Measurements from ENCODE around the gene MRAP.
A peak's percentile ranks its signal among the peaks of the same experiment; 100 is the strongest.
"Not testable (repeated sequence)": the region's sequence is repeated elsewhere in the genome, so short reads cannot be mapped to it uniquely, and the experiment has no call there.

The MRAP gene

DNA sequence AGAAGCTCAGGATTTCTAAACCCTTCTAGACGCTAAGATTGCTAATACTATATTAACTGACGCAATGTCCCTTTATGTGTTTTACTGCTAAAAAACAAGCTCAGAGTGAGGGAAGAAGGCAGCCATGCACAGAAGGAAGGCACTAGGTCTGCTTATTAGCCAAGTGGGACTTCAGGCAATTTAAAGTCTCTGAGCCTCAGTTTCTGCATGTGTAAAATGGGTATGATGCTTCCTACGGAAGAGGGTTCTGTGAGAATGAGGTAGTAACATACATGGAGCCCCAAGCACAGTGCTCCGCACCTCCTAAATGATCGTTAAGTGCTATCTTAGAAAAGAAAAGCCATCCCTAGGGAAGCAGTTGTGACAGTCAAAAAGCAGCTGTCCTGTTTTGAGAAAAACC lies 36.7 kb upstream of the MRAP start (continued):
- TF ChIP-seq, protein P1, sequence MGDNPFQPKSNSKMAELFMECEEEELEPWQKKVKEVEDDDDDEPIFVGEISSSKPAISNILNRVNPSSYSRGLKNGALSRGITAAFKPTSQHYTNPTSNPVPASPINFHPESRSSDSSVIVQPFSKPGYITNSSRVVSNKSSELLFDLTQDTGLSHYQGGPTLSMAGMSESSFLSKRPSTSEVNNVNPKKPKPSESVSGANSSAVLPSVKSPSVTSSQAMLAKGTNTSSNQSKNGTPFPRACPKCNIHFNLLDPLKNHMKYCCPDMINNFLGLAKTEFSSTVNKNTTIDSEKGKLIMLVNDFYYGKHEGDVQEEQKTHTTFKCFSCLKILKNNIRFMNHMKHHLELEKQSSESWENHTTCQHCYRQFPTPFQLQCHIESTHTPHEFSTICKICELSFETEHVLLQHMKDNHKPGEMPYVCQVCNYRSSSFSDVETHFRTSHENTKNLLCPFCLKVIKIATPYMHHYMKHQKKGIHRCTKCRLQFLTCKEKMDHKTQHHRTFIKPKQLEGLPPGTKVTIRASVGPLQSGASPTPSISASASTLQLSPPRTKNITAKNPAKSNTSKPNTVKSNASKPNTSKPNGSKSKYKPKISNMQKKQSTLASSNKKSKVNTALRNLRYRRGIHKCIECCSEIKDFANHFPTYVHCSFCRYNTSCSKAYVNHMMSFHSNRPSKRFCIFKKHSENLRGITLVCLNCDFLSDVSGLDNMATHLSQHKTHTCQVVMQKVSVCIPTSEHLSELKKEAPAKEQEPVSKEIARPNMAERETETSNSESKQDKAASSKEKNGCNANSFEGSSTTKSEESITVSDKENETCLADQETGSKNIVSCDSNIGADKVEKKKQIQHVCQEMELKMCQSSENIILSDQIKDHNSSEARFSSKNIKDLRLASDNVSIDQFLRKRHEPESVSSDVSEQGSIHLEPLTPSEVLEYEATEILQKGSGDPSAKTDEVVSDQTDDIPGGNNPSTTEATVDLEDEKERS (tag by site-specific recombination; IDR thresholded peaks at IDR 0.05) = no peak

DNA sequence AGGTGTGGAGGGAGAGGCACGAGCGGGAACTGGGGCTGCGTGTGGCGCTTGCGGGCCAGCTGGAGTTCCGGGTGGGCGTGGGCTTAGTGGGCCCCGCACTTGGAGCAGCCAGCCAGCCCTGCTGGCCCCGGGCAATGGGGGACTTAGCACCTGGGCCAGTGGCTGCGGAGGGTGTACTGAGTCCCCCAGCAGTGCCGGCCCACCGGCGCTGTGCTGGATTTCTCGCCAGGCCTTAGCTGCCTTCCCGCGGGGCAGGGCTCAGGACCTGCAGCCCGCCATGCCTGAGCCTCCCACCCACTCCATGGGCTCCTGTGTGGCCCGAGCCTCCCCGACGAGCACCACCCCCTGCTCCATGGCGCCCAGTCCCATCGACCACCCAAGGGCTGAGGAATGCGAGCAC lies 33.3 kb upstream of the MRAP start:
- H3K4me3 ChIP-seq (ENCODE audit: low read depth, low read length); H3K4me1 ChIP-seq (ENCODE audit: control insufficient read depth, insufficient read depth, low read length); H3K9me3 ChIP-seq (ENCODE audit: control insufficient read depth, insufficient read depth, low read depth, low read length); H3K27ac ChIP-seq (ENCODE audit: extremely low read depth, low read depth, low read length); POLR2A ChIA-PET; CTCF ChIA-PET: not testable (repeated sequence)
- peaks cover 27 to 32% of the 10 kb centered on the region in 2 experiments for H3K36me3 ChIP-seq (ENCODE audit: control insufficient read depth in 2 of 2, insufficient read depth in 1 of 2, low read length in 2 of 2)
- TF ChIP-seq, protein P2, sequence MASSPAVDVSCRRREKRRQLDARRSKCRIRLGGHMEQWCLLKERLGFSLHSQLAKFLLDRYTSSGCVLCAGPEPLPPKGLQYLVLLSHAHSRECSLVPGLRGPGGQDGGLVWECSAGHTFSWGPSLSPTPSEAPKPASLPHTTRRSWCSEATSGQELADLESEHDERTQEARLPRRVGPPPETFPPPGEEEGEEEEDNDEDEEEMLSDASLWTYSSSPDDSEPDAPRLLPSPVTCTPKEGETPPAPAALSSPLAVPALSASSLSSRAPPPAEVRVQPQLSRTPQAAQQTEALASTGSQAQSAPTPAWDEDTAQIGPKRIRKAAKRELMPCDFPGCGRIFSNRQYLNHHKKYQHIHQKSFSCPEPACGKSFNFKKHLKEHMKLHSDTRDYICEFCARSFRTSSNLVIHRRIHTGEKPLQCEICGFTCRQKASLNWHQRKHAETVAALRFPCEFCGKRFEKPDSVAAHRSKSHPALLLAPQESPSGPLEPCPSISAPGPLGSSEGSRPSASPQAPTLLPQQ (tag by site-specific recombination; IDR thresholded peaks at IDR 0.05) = 0 out of 2 replicates have a peak, but pooled peaks have one; percentile 18

DNA sequence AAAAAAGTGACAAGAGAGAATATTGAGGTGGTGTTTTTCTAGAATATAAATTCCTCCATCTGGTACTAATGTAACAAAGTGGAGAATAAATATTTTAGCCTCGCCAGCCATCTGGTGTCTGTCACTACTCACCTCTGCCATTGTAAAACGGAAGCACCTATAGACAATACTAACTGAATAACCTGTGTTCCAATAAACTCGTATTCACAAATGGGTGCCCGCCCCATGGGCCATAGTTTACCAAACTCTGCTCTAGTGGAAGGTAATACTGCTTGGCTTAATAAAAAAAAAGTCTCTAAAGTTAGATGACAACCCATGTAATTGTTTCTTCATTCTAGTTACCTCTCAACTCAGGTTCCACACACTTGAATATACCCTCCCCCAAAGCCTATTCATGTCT lies 27.9 kb upstream of the MRAP start:
- Histone ChIP-seq H3K4me1 (ENCODE audit: control insufficient read depth, insufficient read depth, low read length) (no peaks in the 10 kb centered on the region), H3K9me3 (ENCODE audit: control insufficient read depth, insufficient read depth, low read depth, low read length) (no peaks in the 10 kb centered on the region), H3K4me3 (ENCODE audit: low read depth, low read length) (no peak overlapping the region), H3K36me3 (ENCODE audit: control insufficient read depth in 2 of 2, insufficient read depth in 1 of 2, low read length in 2 of 2) (peaks cover 52 to 74% of the 10 kb centered on the region in 2 experiments), H3K27ac (ENCODE audit: extremely low read depth, low read depth, low read length) (no peak overlapping the region)
- TF ChIP-seq ZNF785 (tag by site-specific recombination; IDR thresholded peaks at IDR 0.05) (no peak), ZNF624 (tag by site-specific recombination; IDR thresholded peaks at IDR 0.05) (no peak), ZNF23 (tag by site-specific recombination; IDR thresholded peaks at IDR 0.05; ENCODE audit: borderline replicate concordance) (no peak), TCF7L2 (IDR thresholded peaks at IDR 0.05; ENCODE audit: borderline replicate concordance, low read depth, low read length) (no peak), ZNF596 (tag by site-specific recombination; IDR thresholded peaks at IDR 0.05) (no peak), ZNF830 (tag by site-specific recombination; IDR thresholded peaks at IDR 0.05; ENCODE audit: low read depth) (no peak)
- TF ChIP-seq, protein P3, sequence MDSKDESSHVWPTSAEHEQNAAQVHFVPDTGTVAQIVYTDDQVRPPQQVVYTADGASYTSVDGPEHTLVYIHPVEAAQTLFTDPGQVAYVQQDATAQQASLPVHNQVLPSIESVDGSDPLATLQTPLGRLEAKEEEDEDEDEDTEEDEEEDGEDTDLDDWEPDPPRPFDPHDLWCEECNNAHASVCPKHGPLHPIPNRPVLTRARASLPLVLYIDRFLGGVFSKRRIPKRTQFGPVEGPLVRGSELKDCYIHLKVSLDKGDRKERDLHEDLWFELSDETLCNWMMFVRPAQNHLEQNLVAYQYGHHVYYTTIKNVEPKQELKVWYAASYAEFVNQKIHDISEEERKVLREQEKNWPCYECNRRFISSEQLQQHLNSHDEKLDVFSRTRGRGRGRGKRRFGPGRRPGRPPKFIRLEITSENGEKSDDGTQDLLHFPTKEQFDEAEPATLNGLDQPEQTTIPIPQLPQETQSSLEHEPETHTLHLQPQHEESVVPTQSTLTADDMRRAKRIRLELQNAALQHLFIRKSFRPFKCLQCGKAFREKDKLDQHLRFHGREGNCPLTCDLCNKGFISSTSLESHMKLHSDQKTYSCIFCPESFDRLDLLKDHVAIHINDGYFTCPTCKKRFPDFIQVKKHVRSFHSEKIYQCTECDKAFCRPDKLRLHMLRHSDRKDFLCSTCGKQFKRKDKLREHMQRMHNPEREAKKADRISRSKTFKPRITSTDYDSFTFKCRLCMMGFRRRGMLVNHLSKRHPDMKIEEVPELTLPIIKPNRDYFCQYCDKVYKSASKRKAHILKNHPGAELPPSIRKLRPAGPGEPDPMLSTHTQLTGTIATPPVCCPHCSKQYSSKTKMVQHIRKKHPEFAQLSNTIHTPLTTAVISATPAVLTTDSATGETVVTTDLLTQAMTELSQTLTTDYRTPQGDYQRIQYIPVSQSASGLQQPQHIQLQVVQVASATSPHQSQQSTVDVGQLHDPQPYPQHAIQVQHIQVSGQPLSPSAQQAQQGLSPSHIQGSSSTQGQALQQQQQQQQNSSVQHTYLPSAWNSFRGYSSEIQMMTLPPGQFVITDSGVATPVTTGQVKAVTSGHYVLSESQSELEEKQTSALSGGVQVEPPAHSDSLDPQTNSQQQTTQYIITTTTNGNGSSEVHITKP (tag by site-specific recombination; IDR thresholded peaks at IDR 0.05) = no peak
- ChIA-PET CTCF (interaction anchor here (1.0 to 2.2 kb wide), 2 partner anchors 12 to 485 kb away, joined by 3 to 11 read pairs; no protein-coding TSS in a partner anchor), POLR2A (no interaction called here)

DNA sequence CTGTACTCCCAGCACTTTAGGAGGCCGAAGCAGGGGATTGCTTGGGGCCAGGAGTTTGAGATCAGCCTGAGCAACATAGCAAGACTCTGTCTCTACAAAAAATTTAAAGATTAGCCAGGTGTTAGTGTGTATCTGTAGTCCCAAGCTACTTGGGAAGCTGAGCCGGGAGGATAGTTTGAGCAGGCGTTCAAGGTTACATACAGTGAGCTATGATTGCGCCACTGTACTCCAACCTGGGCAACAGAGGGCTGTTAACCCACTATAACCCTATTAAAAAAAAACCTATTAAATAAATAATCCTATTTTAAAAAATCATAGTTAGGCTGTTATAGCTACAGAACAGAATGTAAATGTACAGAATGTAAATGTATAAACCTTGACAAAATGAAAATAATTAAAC lies 22.0 kb upstream of the MRAP start:
- Histone ChIP-seq H3K4me1 (ENCODE audit: control insufficient read depth, insufficient read depth, low read length) (peaks cover 6% of the 10 kb centered on the region; the same call in 1 of the 2 replicates), H3K36me3 (ENCODE audit: control insufficient read depth in 2 of 2, insufficient read depth in 1 of 2, low read length in 2 of 2) (peaks cover 14 to 31% of the 10 kb centered on the region in 2 experiments), H3K4me3 (ENCODE audit: low read depth, low read length) (no peak overlapping the region), H3K27ac (ENCODE audit: extremely low read depth, low read depth, low read length) (no peak overlapping the region), H3K9me3 (ENCODE audit: control insufficient read depth, insufficient read depth, low read depth, low read length) (no peaks in the 10 kb centered on the region)
- POLR2A ChIA-PET = interaction anchor here (0.7 to 1.3 kb wide), 2 partner anchors 336 to 948 kb away, joined by 3 to 5 read pairs; partner anchors contain the start of gene CFAP298
- CTCF ChIA-PET = interaction anchor here (0.5 to 1.8 kb wide), 6 partner anchors 19 to 418 kb away, joined by 3 to 5 read pairs (median 4); no protein-coding TSS in a partner anchor
- TF ChIP-seq, protein P4, sequence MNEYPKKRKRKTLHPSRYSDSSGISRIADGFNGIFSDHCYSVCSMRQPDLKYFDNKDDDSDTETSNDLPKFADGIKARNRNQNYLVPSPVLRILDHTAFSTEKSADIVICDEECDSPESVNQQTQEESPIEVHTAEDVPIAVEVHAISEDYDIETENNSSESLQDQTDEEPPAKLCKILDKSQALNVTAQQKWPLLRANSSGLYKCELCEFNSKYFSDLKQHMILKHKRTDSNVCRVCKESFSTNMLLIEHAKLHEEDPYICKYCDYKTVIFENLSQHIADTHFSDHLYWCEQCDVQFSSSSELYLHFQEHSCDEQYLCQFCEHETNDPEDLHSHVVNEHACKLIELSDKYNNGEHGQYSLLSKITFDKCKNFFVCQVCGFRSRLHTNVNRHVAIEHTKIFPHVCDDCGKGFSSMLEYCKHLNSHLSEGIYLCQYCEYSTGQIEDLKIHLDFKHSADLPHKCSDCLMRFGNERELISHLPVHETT (tag by site-specific recombination; IDR thresholded peaks at IDR 0.05) = no peak
- TF ChIP-seq ZBTB48 (tag by site-specific recombination; IDR thresholded peaks at IDR 0.05) (no peak), ZNF621 (tag by site-specific recombination; IDR thresholded peaks at IDR 0.05) (no peak), ZNF664 (tag by site-specific recombination; IDR thresholded peaks at IDR 0.05) (no peak)
- TF ChIP-seq, protein P5, sequence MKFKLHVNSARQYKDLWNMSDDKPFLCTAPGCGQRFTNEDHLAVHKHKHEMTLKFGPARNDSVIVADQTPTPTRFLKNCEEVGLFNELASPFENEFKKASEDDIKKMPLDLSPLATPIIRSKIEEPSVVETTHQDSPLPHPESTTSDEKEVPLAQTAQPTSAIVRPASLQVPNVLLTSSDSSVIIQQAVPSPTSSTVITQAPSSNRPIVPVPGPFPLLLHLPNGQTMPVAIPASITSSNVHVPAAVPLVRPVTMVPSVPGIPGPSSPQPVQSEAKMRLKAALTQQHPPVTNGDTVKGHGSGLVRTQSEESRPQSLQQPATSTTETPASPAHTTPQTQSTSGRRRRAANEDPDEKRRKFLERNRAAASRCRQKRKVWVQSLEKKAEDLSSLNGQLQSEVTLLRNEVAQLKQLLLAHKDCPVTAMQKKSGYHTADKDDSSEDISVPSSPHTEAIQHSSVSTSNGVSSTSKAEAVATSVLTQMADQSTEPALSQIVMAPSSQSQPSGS (tag by site-specific recombination; IDR thresholded peaks at IDR 0.05; ENCODE audit: low read depth) = no peak

Measured in HEK293 (cell line).